Suprapubic skin (tissue), 4 donors: ENCODE measurements around the gene COL23A1. TPM values are rescaled to one million over a fixed set of nuclear protein-coding genes. Genes with fewer than 3 reads are reported as not detected.

ENCODE experiments used
- DNase-seq, 2 donors: peaks; one replicate each; pipeline ENCODE4 v3.0.0-alpha.2; 2019; ENCODE audit warnings: low spot score in 2 of 2
- H3K27ac ChIP-seq: fragments of 200-600 bp; sonication (generic); one replicate; pipeline ENCODE4 v1.5.1; 2019
- H3K27me3 ChIP-seq: fragments of 200-600 bp; sonication (generic); one replicate; pipeline ENCODE4 v1.5.1; 2019
- H3K36me3 ChIP-seq: fragments of 200-600 bp; sonication (generic); one replicate; pipeline ENCODE4 v1.5.1; 2019
- H3K4me1 ChIP-seq: fragments of 200-600 bp; sonication (generic); one replicate; pipeline ENCODE4 v1.5.1; 2019
- H3K4me3 ChIP-seq: fragments of 200-600 bp; sonication (generic); one replicate; pipeline ENCODE4 v1.5.1; 2019; ENCODE audit warnings: mild to moderate bottlenecking
- H3K9me3 ChIP-seq: fragments of 200-600 bp; sonication (generic); one replicate; pipeline ENCODE4 v1.5.1; 2019
- CTCF ChIP-seq, 2 donors: fragments of 200-600 bp in 1 of 2; fragments of 450-650 bp in 1 of 2; sonication (generic) in 1 of 2; IDR thresholded peaks; one replicate each; pipeline ENCODE4 v1.5.1; 2016 to 2019; ENCODE audit warnings: antibody characterized with exemption in 2 of 2, mild to moderate bottlenecking in 1 of 2, moderate library complexity in 1 of 2
- EP300 ChIP-seq: sonication (generic); formaldehyde crosslinking; IDR thresholded peaks from one replicate; pipeline ENCODE4 v1.6.1; 2017; ENCODE audit warnings: antibody characterized with exemption
- POLR2A ChIP-seq, 2 donors: fragments of 450-650 bp; IDR thresholded peaks; one replicate each; pipeline ENCODE4 v1.6.1; 2017; ENCODE audit warnings: antibody characterized with exemption in 2 of 2, mild to moderate bottlenecking in 2 of 2, moderate library complexity in 2 of 2
- POLR2AphosphoS5 ChIP-seq, 3 donors: sonication (generic); formaldehyde crosslinking; IDR thresholded peaks; one replicate each; pipeline ENCODE4 v1.6.1; 2017; ENCODE audit warnings: antibody characterized with exemption in 3 of 3
- WGBS: methylation state at CpG from one replicate; pipeline ENCODE4 v1.1.5; 2018; 5-methylcytosine and 5-hydroxymethylcytosine counted together
- total RNA-seq, 4 donors: library from RNA; depleted of rRNA; stranded (reverse); fragments of >200 nt; gene quantifications; one replicate each; pipeline ENCODE4 v1.1.0, GENCODE V29; 2016

The COL23A1 gene
- total RNA-seq, 4 donors from 2014 or later = 1.6 to 4.4 (median 3.4) TPM

GRCh38 chr5:178462076-178462475 lies 128.1 kb downstream of the COL23A1 start:
- Histone ChIP-seq H3K4me1 (peaks cover 11% of the 10 kb centered on the region), H3K36me3 (no peaks in the 10 kb centered on the region), H3K4me3 (no peak overlapping the region), H3K27ac (no peak overlapping the region), H3K27me3 (no peaks in the 10 kb centered on the region), H3K9me3 (no peaks in the 10 kb centered on the region)
- peak in 1 of 2 donors; percentile 7 for DNase-seq
- no peak for TF ChIP-seq CTCF (IDR thresholded peaks at IDR 0.05)
- TF ChIP-seq POLR2A (IDR thresholded peaks at IDR 0.05) = no peak
- no peak for TF ChIP-seq POLR2AphosphoS5 (IDR thresholded peaks at IDR 0.05)
- TF ChIP-seq EP300 = no peak

GRCh38 chr5:178461004-178461730 lies 129.0 kb downstream of the COL23A1 start:
- no peaks in the 10 kb centered on the region for H3K9me3 ChIP-seq
- WGBS = 36% methylated on average over 9 of the region's 12 CpGs
- H3K4me1 ChIP-seq = peaks cover 7% of the 10 kb centered on the region
- no peak overlapping the region for H3K4me3 ChIP-seq
- TF ChIP-seq CTCF (IDR thresholded peaks at IDR 0.05) = peak; percentile 45 to 83
- no peak for TF ChIP-seq POLR2AphosphoS5 (IDR thresholded peaks at IDR 0.05)
- no peaks in the 10 kb centered on the region for H3K36me3 ChIP-seq
- H3K27ac ChIP-seq = no peak overlapping the region
- no peaks in the 10 kb centered on the region for H3K27me3 ChIP-seq
- DNase-seq = peak; percentile 78 to 84

GRCh38 chr5:178460598-178460997 lies 129.6 kb downstream of the COL23A1 start:
- peak in 1 of 2 donors; percentile 47 for DNase-seq
- 54% methylated on average over 5 of the region's 5 CpGs for WGBS
- Histone ChIP-seq H3K27ac (no peak overlapping the region), H3K4me1 (peaks cover 7% of the 10 kb centered on the region), H3K36me3 (no peaks in the 10 kb centered on the region), H3K9me3 (no peaks in the 10 kb centered on the region), H3K27me3 (no peaks in the 10 kb centered on the region), H3K4me3 (no peak overlapping the region)
- no peak for TF ChIP-seq POLR2AphosphoS5 (IDR thresholded peaks at IDR 0.05)
- no peak for TF ChIP-seq CTCF (IDR thresholded peaks at IDR 0.05)
- no peak for TF ChIP-seq POLR2A (IDR thresholded peaks at IDR 0.05)
- no peak for TF ChIP-seq EP300

- Histone ChIP-seq H3K4me1 (peaks cover 7% of the 10 kb centered on the region), H3K9me3 (no peaks in the 10 kb centered on the region), H3K27me3 (no peaks in the 10 kb centered on the region), H3K36me3 (no peaks in the 10 kb centered on the region), H3K4me3 (no peak overlapping the region), H3K27ac (no peak overlapping the region)
- TF ChIP-seq CTCF (IDR thresholded peaks at IDR 0.05) (no peak), POLR2AphosphoS5 (IDR thresholded peaks at IDR 0.05) (no peak), EP300 (no peak), POLR2A (IDR thresholded peaks at IDR 0.05) (no peak)
- 66% methylated on average over 3 of the region's 3 CpGs for WGBS
- DNase-seq = peak in 1 of 2 donors; percentile 44
Observed at GRCh38 chr5:178460174-178460573, 130.0 kb downstream of the COL23A1 start.

GRCh38 chr5:178458140-178458539 lies 132.1 kb downstream of the COL23A1 start:
- no peaks in the 10 kb centered on the region for H3K27me3 ChIP-seq
- no peak overlapping the region for H3K4me3 ChIP-seq
- DNase-seq = peak in 1 of 2 donors; percentile 34
- WGBS = 87% methylated on average over 8 of the region's 8 CpGs
- no peaks in the 10 kb centered on the region for H3K36me3 ChIP-seq
- H3K9me3 ChIP-seq = no peaks in the 10 kb centered on the region
- no peak overlapping the region for H3K27ac ChIP-seq
- peaks cover 7% of the 10 kb centered on the region for H3K4me1 ChIP-seq
- TF ChIP-seq EP300 = no peak
- no peak for TF ChIP-seq POLR2AphosphoS5 (IDR thresholded peaks at IDR 0.05)
- no peak for TF ChIP-seq POLR2A (IDR thresholded peaks at IDR 0.05)
- TF ChIP-seq CTCF (IDR thresholded peaks at IDR 0.05) = no peak
